ENCODE results near the gene MAP6.
"Not testable (repeated sequence)": the region's sequence is repeated elsewhere in the genome, so short reads cannot be mapped to it uniquely, and the experiment has no call there.

The MAP6 gene

DNA sequence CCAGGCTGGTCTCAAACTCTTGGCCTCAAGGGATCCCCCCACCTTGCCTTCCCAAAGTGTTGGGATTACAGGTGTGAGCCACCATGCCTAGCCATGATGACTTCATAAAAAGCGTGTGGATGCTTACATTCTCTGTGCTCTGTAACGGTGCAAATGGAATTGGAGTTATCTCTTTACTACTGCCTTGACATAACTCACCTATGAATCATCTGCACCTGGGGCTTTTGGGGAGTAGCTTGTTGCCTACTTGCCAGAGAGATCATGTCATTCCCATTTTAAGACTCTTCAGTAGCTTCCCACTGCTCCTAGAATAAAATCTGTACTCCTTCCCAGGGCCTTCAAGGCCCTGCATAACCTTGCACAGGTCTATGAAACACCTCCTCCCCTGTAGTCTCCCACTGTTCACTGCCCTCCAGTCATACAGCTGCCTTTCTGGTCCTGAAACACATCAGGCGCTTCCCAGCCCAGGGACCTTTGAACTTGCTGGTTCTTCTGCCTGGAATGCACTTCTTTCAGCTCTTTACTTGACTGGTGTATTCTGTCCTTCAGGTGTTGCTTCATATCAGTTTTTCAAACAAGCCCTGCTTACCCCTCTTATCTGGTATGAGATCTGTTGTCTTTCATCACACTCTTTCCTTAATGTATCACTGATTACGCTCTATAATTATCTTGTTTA, 29.2 kb upstream of the MAP6 start:
- Histone ChIP-seq H3K4me3 (ENCODE audit: low read length in 2 of 2) (no peak overlapping the region), H3K9me3 (ENCODE audit: control insufficient read depth in 2 of 2, low read length in 2 of 2) (no peaks in the 10 kb centered on the region), H3K9ac (ENCODE audit: low read depth in 1 of 2, low read length in 2 of 2) (no peak overlapping the region), H3K36me3 (ENCODE audit: control insufficient read depth in 2 of 2, insufficient read depth in 2 of 2, low read length in 2 of 2) (no peaks in the 10 kb centered on the region), H3K4me1 (ENCODE audit: control insufficient read depth in 2 of 2, insufficient read depth in 2 of 2, low read length in 2 of 2) (no peaks in the 10 kb centered on the region), H3K27ac (ENCODE audit: low read depth in 2 of 2, low read length in 2 of 2) (no peak overlapping the region), H3K27me3 (ENCODE audit: control insufficient read depth in 2 of 2, insufficient read depth in 2 of 2, low read length in 2 of 2) (no peaks in the 10 kb centered on the region)

DNA sequence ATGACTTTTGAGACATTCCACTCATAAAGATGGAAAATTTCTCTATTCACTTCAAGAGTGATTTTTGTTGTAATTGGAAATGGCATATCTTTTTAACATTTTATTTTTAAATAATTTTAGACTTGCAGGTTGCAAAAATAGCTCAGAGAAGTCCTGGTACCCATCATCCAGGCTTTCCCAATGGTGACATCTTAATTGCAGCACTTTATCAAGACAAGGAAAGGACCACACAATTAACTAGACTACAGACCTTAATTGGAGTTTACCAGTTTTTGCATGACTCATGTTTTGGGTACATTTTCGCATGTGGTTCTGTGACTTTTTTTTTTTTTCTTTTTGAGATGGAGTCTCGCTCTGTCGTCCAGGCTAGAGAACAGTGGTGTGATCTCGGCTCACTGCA, 23.0 kb upstream of the MAP6 start:
- Histone ChIP-seq H3K9ac (ENCODE audit: low read depth in 1 of 2, low read length in 2 of 2) (no peak overlapping the region), H3K27me3 (ENCODE audit: control insufficient read depth in 2 of 2, insufficient read depth in 2 of 2, low read length in 2 of 2) (peaks cover 0 to 2% of the 10 kb centered on the region in 2 donors), H3K4me3 (ENCODE audit: low read length in 2 of 2) (no peak overlapping the region), H3K36me3 (ENCODE audit: control insufficient read depth in 2 of 2, insufficient read depth in 2 of 2, low read length in 2 of 2) (no peaks in the 10 kb centered on the region), H3K4me1 (ENCODE audit: control insufficient read depth in 2 of 2, insufficient read depth in 2 of 2, low read length in 2 of 2) (no peaks in the 10 kb centered on the region), H3K9me3 (ENCODE audit: control insufficient read depth in 2 of 2, low read length in 2 of 2) (no peaks in the 10 kb centered on the region), H3K27ac (ENCODE audit: low read depth in 2 of 2, low read length in 2 of 2) (no peak overlapping the region)

DNA sequence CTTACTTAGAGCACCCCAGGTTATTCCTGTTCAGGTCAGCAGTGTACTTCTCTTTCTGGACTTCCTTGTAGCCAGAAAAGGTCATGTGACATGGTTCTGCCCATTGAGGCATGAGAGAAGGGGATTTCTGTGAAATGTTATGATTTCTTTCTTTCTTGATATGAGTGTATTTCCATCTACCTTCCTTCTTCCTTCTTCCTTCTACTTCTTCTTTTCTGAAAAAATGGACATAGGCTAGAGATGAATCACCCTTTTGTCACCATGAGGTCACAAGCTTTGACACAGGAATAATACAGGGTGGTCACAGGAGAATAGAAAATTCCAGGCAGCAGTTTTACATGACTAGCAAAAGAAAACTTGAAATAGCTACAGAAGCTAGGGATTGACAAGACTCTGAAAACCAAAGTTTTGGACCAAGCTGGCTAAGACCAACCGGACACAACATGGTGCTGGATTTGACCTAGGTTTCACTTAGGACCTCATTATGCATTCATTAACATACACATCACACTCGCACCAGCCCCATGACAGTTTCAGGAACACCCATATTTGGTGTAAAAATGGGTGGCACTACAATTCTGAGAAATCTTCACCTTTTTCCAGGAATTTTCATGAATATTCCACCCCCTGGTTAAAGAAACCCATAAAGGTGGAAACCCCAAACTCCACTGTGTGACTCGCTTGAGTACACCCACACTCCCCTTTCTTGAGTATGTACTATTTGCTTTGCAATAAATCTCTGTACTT, 21.2 kb upstream of the MAP6 start:
- Histone ChIP-seq H3K4me1 (ENCODE audit: control insufficient read depth in 2 of 2, insufficient read depth in 2 of 2, low read length in 2 of 2) (no peaks in the 10 kb centered on the region), H3K27ac (ENCODE audit: low read depth in 2 of 2, low read length in 2 of 2) (no peak overlapping the region), H3K4me3 (ENCODE audit: low read length in 2 of 2) (no peak overlapping the region), H3K27me3 (ENCODE audit: control insufficient read depth in 2 of 2, insufficient read depth in 2 of 2, low read length in 2 of 2) (peaks cover 0 to 2% of the 10 kb centered on the region in 2 donors), H3K9ac (ENCODE audit: low read depth in 1 of 2, low read length in 2 of 2) (no peak overlapping the region), H3K36me3 (ENCODE audit: control insufficient read depth in 2 of 2, insufficient read depth in 2 of 2, low read length in 2 of 2) (no peaks in the 10 kb centered on the region), H3K9me3 (ENCODE audit: control insufficient read depth in 2 of 2, low read length in 2 of 2) (no peaks in the 10 kb centered on the region)

DNA sequence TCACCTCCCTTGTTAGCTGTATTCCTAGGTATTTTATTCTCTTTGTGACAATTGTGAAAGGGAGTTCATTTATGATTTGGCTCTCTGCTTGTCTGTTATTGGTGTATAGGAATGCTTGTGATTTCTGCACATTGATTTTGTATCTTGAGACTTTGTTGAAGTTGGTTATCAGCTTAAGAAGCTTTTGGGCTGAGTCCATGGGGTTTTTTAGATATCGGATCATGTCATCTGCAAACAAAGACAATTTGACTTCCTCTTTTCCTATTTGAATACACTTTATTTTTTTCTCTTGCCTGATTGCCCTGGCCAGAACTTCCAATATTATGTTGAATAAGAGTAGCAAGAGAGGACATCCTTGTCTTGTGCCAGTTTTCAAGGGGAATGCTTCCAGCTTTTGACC, 15.0 kb upstream of the MAP6 start:
- not testable (repeated sequence) for H3K4me3 ChIP-seq (ENCODE audit: low read length in 2 of 2)

DNA sequence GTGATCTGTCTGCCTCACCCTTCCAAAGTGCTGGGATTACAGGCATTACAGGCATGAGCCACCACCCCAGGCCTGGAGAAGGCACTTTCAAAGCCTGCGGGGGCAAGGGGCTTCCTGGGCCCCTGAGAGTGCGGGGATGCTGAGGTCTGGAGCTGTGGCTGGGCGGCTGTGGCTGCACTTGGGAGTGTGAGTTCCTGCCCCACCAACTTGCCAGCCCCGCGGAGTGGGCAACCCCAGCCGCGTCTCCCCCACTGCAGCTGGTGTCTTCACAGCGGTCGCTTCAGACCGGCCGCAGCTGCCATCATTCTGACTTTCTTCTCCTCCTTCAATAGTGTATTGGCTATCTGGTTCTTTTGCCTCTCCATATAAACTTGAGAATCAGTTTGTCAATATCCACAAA, 10.7 kb upstream of the MAP6 start:
- H3K27ac ChIP-seq (ENCODE audit: low read depth in 2 of 2, low read length in 2 of 2), result no peak overlapping the region
- no peak overlapping the region for H3K4me3 ChIP-seq (ENCODE audit: low read length in 2 of 2)
- H3K4me1 ChIP-seq (ENCODE audit: control insufficient read depth in 2 of 2, insufficient read depth in 2 of 2, low read length in 2 of 2), result no peaks in the 10 kb centered on the region
- no peaks in the 10 kb centered on the region for H3K9me3 ChIP-seq (ENCODE audit: control insufficient read depth in 2 of 2, low read length in 2 of 2)
- no peak overlapping the region for H3K9ac ChIP-seq (ENCODE audit: low read depth in 1 of 2, low read length in 2 of 2)
- peaks cover 6 to 10% of the 10 kb centered on the region in 2 donors for H3K27me3 ChIP-seq (ENCODE audit: control insufficient read depth in 2 of 2, insufficient read depth in 2 of 2, low read length in 2 of 2)
- no peaks in the 10 kb centered on the region for H3K36me3 ChIP-seq (ENCODE audit: control insufficient read depth in 2 of 2, insufficient read depth in 2 of 2, low read length in 2 of 2)

More for the DNA sequence above, 15.0 kb upstream of the MAP6 start:
- H3K27ac ChIP-seq (ENCODE audit: low read depth in 2 of 2, low read length in 2 of 2); H3K4me1 ChIP-seq (ENCODE audit: control insufficient read depth in 2 of 2, insufficient read depth in 2 of 2, low read length in 2 of 2); H3K9me3 ChIP-seq (ENCODE audit: control insufficient read depth in 2 of 2, low read length in 2 of 2); H3K9ac ChIP-seq (ENCODE audit: low read depth in 1 of 2, low read length in 2 of 2); H3K27me3 ChIP-seq (ENCODE audit: control insufficient read depth in 2 of 2, insufficient read depth in 2 of 2, low read length in 2 of 2); H3K36me3 ChIP-seq (ENCODE audit: control insufficient read depth in 2 of 2, insufficient read depth in 2 of 2, low read length in 2 of 2): not testable (repeated sequence)

DNA sequence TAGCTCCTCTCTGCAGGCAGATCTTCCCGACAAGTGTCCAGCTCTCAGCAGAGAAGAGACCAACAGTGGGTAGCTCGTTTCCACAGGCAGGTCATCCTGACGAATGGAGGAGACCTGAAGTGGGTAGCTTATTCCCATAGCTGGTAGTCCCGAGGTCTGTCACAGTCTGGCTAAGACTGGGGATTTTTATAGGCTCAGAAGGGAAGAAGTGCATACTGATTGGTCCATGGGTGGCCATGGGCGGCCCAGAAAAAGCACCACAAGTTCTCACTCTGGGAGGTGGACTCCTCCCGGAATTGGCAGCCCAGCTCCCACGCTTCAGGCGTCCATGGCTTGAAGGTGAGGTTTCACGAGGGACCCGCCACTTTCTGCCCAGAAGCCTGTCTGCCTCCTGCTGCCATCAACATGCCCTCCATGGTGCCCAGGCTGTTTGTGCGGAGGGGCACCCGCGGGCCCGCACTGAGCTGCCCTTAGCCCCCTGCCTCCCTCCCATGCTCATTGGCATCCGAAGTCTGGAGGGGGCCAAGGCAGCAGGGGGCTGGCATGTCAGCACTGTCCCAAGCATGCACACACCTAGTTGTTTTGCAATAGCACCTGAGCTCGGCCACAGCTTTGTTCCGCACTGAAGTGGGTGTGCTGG, 9.9 kb upstream of the MAP6 start:
- Histone ChIP-seq H3K9me3 (ENCODE audit: control insufficient read depth in 2 of 2, low read length in 2 of 2) (no peaks in the 10 kb centered on the region), H3K9ac (ENCODE audit: low read depth in 1 of 2, low read length in 2 of 2) (no peak overlapping the region), H3K4me1 (ENCODE audit: control insufficient read depth in 2 of 2, insufficient read depth in 2 of 2, low read length in 2 of 2) (no peaks in the 10 kb centered on the region), H3K27ac (ENCODE audit: low read depth in 2 of 2, low read length in 2 of 2) (no peak overlapping the region), H3K36me3 (ENCODE audit: control insufficient read depth in 2 of 2, insufficient read depth in 2 of 2, low read length in 2 of 2) (no peaks in the 10 kb centered on the region), H3K4me3 (ENCODE audit: low read length in 2 of 2) (no peak overlapping the region), H3K27me3 (ENCODE audit: control insufficient read depth in 2 of 2, insufficient read depth in 2 of 2, low read length in 2 of 2) (peaks cover 6 to 10% of the 10 kb centered on the region in 2 donors)

DNA sequence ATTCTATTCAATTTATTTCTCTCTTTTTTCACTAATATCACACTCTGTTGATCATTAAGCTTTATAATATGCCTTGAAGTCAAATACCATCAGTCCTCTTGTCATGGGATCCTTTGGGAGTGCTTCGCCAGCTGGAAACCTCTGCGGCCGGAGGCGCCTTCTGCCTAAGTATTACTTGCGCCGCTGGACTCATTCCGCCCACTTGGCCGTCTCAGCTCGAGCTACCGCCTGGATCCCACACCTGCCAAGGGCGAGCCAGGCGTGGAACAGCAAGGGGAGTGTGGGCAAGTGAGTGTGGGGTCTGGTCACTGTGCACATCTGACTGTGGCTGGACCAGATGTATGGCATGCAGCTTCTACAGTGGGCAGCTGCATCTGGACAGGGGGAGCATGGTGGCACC, 9.1 kb upstream of the MAP6 start:
- no peaks in the 10 kb centered on the region for H3K4me1 ChIP-seq (ENCODE audit: control insufficient read depth in 2 of 2, insufficient read depth in 2 of 2, low read length in 2 of 2)
- H3K27me3 ChIP-seq (ENCODE audit: control insufficient read depth in 2 of 2, insufficient read depth in 2 of 2, low read length in 2 of 2), result peaks cover 6 to 10% of the 10 kb centered on the region in 2 donors
- H3K9me3 ChIP-seq (ENCODE audit: control insufficient read depth in 2 of 2, low read length in 2 of 2), result no peaks in the 10 kb centered on the region
- no peak overlapping the region for H3K9ac ChIP-seq (ENCODE audit: low read depth in 1 of 2, low read length in 2 of 2)
- no peak overlapping the region for H3K27ac ChIP-seq (ENCODE audit: low read depth in 2 of 2, low read length in 2 of 2)
- no peak overlapping the region for H3K4me3 ChIP-seq (ENCODE audit: low read length in 2 of 2)
- no peaks in the 10 kb centered on the region for H3K36me3 ChIP-seq (ENCODE audit: control insufficient read depth in 2 of 2, insufficient read depth in 2 of 2, low read length in 2 of 2)

DNA sequence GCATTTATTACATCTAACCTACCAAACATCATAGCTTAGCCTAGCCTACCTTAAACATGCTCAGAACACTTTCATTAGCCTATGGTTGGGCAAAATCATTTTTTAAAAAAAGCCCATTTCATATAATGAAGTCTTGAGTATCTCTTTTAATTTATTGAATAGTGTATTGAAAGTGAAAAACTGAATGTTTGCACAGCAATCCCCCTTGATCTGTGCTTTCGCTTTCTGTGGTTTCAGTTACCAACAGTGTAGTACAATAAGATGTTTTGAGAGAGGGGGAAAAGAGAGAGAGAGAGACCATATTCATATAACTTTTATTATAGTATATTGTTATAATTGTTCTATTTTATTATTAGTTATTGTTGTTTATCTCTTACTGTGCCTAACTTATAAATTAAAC, 8.4 kb upstream of the MAP6 start:
- no peak overlapping the region for H3K27ac ChIP-seq (ENCODE audit: low read depth in 2 of 2, low read length in 2 of 2)
- no peaks in the 10 kb centered on the region for H3K9me3 ChIP-seq (ENCODE audit: control insufficient read depth in 2 of 2, low read length in 2 of 2)

DNA sequence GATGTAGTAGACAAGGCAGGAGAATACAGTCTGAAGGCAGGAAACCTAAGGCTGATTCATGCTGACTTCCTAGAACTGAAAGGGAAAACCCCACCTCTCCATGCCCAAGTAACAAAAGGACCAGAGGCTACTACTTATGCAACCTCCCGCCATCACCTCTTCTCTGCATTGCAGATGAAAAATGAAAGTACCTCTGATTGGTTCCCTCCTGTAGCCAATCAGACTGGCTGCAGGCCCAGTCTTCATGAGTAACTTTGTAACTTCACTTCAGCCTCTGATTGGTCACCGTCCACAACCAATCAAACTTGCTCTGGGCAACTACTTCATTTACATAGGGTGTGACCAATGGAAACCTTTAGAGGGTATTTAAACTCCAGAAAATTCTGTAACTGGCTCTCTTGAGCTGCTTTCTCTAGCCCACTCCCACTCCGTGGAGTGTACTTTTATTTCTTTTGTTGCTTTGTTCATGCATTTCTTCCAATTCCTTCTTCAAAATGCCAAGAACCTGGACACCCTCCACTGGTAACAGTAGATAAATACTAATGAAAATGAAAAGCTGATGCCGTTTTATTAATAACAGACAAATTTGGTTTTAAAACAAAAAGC, 5.2 kb upstream of the MAP6 start:
- H3K4me1 ChIP-seq (ENCODE audit: control insufficient read depth in 2 of 2, insufficient read depth in 2 of 2, low read length in 2 of 2), result no peaks in the 10 kb centered on the region
- no peaks in the 10 kb centered on the region for H3K9me3 ChIP-seq (ENCODE audit: control insufficient read depth in 2 of 2, low read length in 2 of 2)
- no peak overlapping the region for H3K4me3 ChIP-seq (ENCODE audit: low read length in 2 of 2)
- no peak overlapping the region for H3K9ac ChIP-seq (ENCODE audit: low read depth in 1 of 2, low read length in 2 of 2)
- H3K27me3 ChIP-seq (ENCODE audit: control insufficient read depth in 2 of 2, insufficient read depth in 2 of 2, low read length in 2 of 2), result peaks cover 19 to 24% of the 10 kb centered on the region in 2 donors
- H3K27ac ChIP-seq (ENCODE audit: low read depth in 2 of 2, low read length in 2 of 2), result no peak overlapping the region
- no peaks in the 10 kb centered on the region for H3K36me3 ChIP-seq (ENCODE audit: control insufficient read depth in 2 of 2, insufficient read depth in 2 of 2, low read length in 2 of 2)

More for the DNA sequence above, 8.4 kb upstream of the MAP6 start:
- no peak overlapping the region for H3K4me3 ChIP-seq (ENCODE audit: low read length in 2 of 2)
- H3K9ac ChIP-seq (ENCODE audit: low read depth in 1 of 2, low read length in 2 of 2), result no peak overlapping the region
- no peaks in the 10 kb centered on the region for H3K4me1 ChIP-seq (ENCODE audit: control insufficient read depth in 2 of 2, insufficient read depth in 2 of 2, low read length in 2 of 2)
- H3K36me3 ChIP-seq (ENCODE audit: control insufficient read depth in 2 of 2, insufficient read depth in 2 of 2, low read length in 2 of 2), result no peaks in the 10 kb centered on the region
- H3K27me3 ChIP-seq (ENCODE audit: control insufficient read depth in 2 of 2, insufficient read depth in 2 of 2, low read length in 2 of 2), result peaks cover 6 to 10% of the 10 kb centered on the region in 2 donors

All from mucosa of rectum (tissue), 2 donors.